Vagina (tissue), 2 donors: ENCODE data around the gene NRXN3.

Experiments used
- CTCF ChIP-seq, 3 experiments: fragments of 450-650 bp in 2 of 3; fragments of 200-600 bp in 1 of 3; sonication (generic) in 1 of 3; IDR thresholded peaks; one replicate each; pipeline ENCODE4 v1.5.1; 2017 to 2019; ENCODE audit warnings: antibody characterized with exemption in 3 of 3, mild to moderate bottlenecking in 2 of 3, moderate library complexity in 2 of 3
- POLR2A ChIP-seq, 2 donors: fragments of 450-650 bp; IDR thresholded peaks; one replicate each; pipeline ENCODE4 v1.6.1; 2017; ENCODE audit warnings: antibody characterized with exemption in 2 of 2, mild to moderate bottlenecking in 2 of 2, moderate library complexity in 2 of 2

- no peak for TF ChIP-seq CTCF (IDR thresholded peaks at IDR 0.05)
- TF ChIP-seq POLR2A (IDR thresholded peaks at IDR 0.05), result no peak
Measured at GRCh38 chr14:78412475-78412874, 242.3 kb downstream of the NRXN3 start.
